Endodermal cell (in vitro differentiated cells): ENCODE results near the gene UBE2D1. TPM values are rescaled to one million over a fixed set of nuclear protein-coding genes. Genes with fewer than 3 reads are reported as not detected.

ENCODE experiments used
- DNase-seq: peaks from one replicate; pipeline ENCODE4 v3.0.0-alpha.2; 2017
- H3K27ac ChIP-seq: 2 replicates; pipeline ENCODE4 v1.5.1; 2013; ENCODE audit warnings: mild to moderate bottlenecking, low read depth, low read length, moderate library complexity
- H3K27me3 ChIP-seq: 2 replicates; pipeline ENCODE4 v1.6.1; 2013; ENCODE audit warnings: mild to moderate bottlenecking, low read length, moderate library complexity; ENCODE audit not compliant: insufficient read depth, control insufficient read depth, poor library complexity, severe bottlenecking
- H3K36me3 ChIP-seq: 2 replicates; pipeline ENCODE4 v1.7.0; 2013; ENCODE audit warnings: mild to moderate bottlenecking, low read length, moderate library complexity; ENCODE audit not compliant: control insufficient read depth, insufficient read depth
- H3K4me1 ChIP-seq: one replicate; pipeline ENCODE4 v1.7.0; 2013; ENCODE audit warnings: low read length; ENCODE audit not compliant: control insufficient read depth, insufficient read depth
- H3K4me3 ChIP-seq: 2 replicates; pipeline ENCODE4 v1.5.1; 2013; ENCODE audit warnings: mild to moderate bottlenecking, low read length, moderate library complexity
- H3K9ac ChIP-seq: 2 replicates; pipeline ENCODE4 v1.6.1; 2013; ENCODE audit warnings: mild to moderate bottlenecking, low read length, moderate library complexity; ENCODE audit not compliant: poor library complexity, severe bottlenecking; ENCODE audit errors: extremely low read depth
- H3K9me3 ChIP-seq: 2 replicates; pipeline ENCODE4 v1.6.1; 2013; ENCODE audit warnings: mild to moderate bottlenecking, low read length, moderate library complexity; ENCODE audit not compliant: control insufficient read depth
- H3K27ac Mint-ChIP-seq: 2 replicates; pipeline ENCODE4 v1.8.0; 2020; ENCODE audit warnings: mixed read lengths
- H3K27me3 Mint-ChIP-seq: 2 replicates; pipeline ENCODE4 v1.8.0; 2021; ENCODE audit warnings: mild to moderate bottlenecking, mixed read lengths; ENCODE audit not compliant: insufficient read depth
- H3K36me3 Mint-ChIP-seq: 2 replicates; pipeline ENCODE4 v1.8.0; 2020; ENCODE audit warnings: low read depth, mixed read lengths
- H3K4me1 Mint-ChIP-seq: 2 replicates; pipeline ENCODE4 v1.8.0; 2020; ENCODE audit warnings: mixed read lengths
- H3K4me3 Mint-ChIP-seq: 2 replicates; pipeline ENCODE4 v1.8.0; 2020; ENCODE audit warnings: mild to moderate bottlenecking, moderate library complexity, mixed read lengths
- H3K9me3 Mint-ChIP-seq: 2 replicates; pipeline ENCODE4 v1.8.0; 2020; ENCODE audit warnings: mild to moderate bottlenecking, mixed read lengths
- CTCF ChIP-seq: fragments of 200-600 bp; sonication (generic); conservative IDR thresholded peaks from 2 replicates; pipeline ENCODE4 v1.5.0; 2021; ENCODE audit warnings: antibody characterized with exemption, mild to moderate bottlenecking
- whole genome bisulfite sequencing, 2 experiments: methylation state at CpG; one replicate each; pipeline versions ENCODE4 v1.1.5 to v1.1.7; 2013; ENCODE audit warnings: missing lambda C conversion rate in 2 of 2, mixed read lengths in 1 of 2; ENCODE audit not compliant: insufficient coverage in 1 of 2, insufficient read length in 1 of 2; 5-methylcytosine and 5-hydroxymethylcytosine counted together
- total RNA-seq, 2 donors: library from RNA; stranded (reverse); fragmentation: NEBNext Ultra II Directional in 1 of 2; extraction: Animal tissue kit (Norgen Biotek cat#: 25700) in 1 of 2; gene quantifications; 2 replicates in 1 of 2; 3 replicates in 1 of 2; pipeline ENCODE4 v1.2.1, GENCODE V29; 2021

UBE2D1 gene
- total RNA-seq, 2 donors from 2014 or later: 28.9 to 33.0 TPM

GRCh38 chr10:58362027-58362789, 27.4 kb downstream of the UBE2D1 start:
- Histone ChIP-seq H3K4me3 (no peak overlapping the region), H3K27ac (no peak overlapping the region), H3K4me1 (no peaks in the 10 kb centered on the region), H3K9ac (no peak overlapping the region), H3K9me3 (no peaks in the 10 kb centered on the region), H3K27me3 (no peaks in the 10 kb centered on the region), H3K36me3 (peaks cover 41% of the 10 kb centered on the region)
- no peaks in the 10 kb centered on the region for H3K4me1 Mint-ChIP-seq
- no peaks in the 10 kb centered on the region for H3K27me3 Mint-ChIP-seq
- H3K36me3 Mint-ChIP-seq: peaks cover 12% of the 10 kb centered on the region
- H3K4me3 Mint-ChIP-seq: no peak overlapping the region
- no peak overlapping the region for H3K27ac Mint-ChIP-seq
- H3K9me3 Mint-ChIP-seq: no peaks in the 10 kb centered on the region
- 100% methylated on average over 1 of the region's 1 CpG; no CpG with 5 or more reads in 1 of the 2 experiments for WGBS, 2 experiments
- TF ChIP-seq CTCF: no peak
- no peak for DNase-seq

- no peaks in the 10 kb centered on the region for H3K27me3 ChIP-seq
- no peak overlapping the region for H3K27ac Mint-ChIP-seq
These were observed 32.3 kb downstream of the UBE2D1 start for GRCh38 chr10:58367069-58367468.

GRCh38 chr10:58371473-58371872, 36.7 kb downstream of the UBE2D1 start:
- Histone ChIP-seq H3K4me1 (no peaks in the 10 kb centered on the region), H3K4me3 (no peak overlapping the region), H3K27ac (no peak overlapping the region), H3K27me3 (no peaks in the 10 kb centered on the region), H3K9ac (no peak overlapping the region), H3K36me3 (peaks cover 12% of the 10 kb centered on the region), H3K9me3 (no peaks in the 10 kb centered on the region)
- DNase-seq: no peak
- H3K36me3 Mint-ChIP-seq: peaks cover 4% of the 10 kb centered on the region
- H3K4me3 Mint-ChIP-seq: no peak overlapping the region
- no peaks in the 10 kb centered on the region for H3K4me1 Mint-ChIP-seq
- no peak for TF ChIP-seq CTCF
- no peak overlapping the region for H3K27ac Mint-ChIP-seq
- no peaks in the 10 kb centered on the region for H3K27me3 Mint-ChIP-seq
- no peaks in the 10 kb centered on the region for H3K9me3 Mint-ChIP-seq

More at GRCh38 chr10:58367069-58367468, 32.3 kb downstream of the UBE2D1 start:
- no peak overlapping the region for H3K4me3 ChIP-seq
- Mint-ChIP-seq H3K36me3 (peaks cover 12% of the 10 kb centered on the region), H3K9me3 (no peaks in the 10 kb centered on the region), H3K4me3 (no peak overlapping the region), H3K27me3 (no peaks in the 10 kb centered on the region), H3K4me1 (no peaks in the 10 kb centered on the region)
- H3K9me3 ChIP-seq: no peaks in the 10 kb centered on the region
- no peak overlapping the region for H3K9ac ChIP-seq
- no peak overlapping the region for H3K27ac ChIP-seq
- 80 to 94% methylated on average over 1 to 2 of the region's 3 CpGs for WGBS, 2 experiments
- peaks cover 44% of the 10 kb centered on the region for H3K36me3 ChIP-seq
- no peak for TF ChIP-seq CTCF
- no peaks in the 10 kb centered on the region for H3K4me1 ChIP-seq
- no peak for DNase-seq
